Stimulated activated CD8-positive, alpha-beta memory T cell treated with anti-CD3 and anti-CD28 coated beads, Interleukin-7, amount 100 ng/mL, for 48 hours (primary cell): ENCODE data around the gene PRRX1.

Source experiments
- DNase-seq, 2 donors: peaks; one replicate each; pipeline ENCODE4 v3.0.0-alpha.2; 2020; ENCODE audit warnings: low read depth in 1 of 2; ENCODE audit errors: extremely low read depth in 1 of 2

Gene PRRX1

GRCh38 chr1:170663404-170664092 is 383 bp upstream of the PRRX1 start:
- DNase-seq: no peak

- DNase-seq: no peak
Observed at GRCh38 chr1:170664828-170665612, 1.1 kb downstream of the PRRX1 start.

- no peak for DNase-seq
Observed at GRCh38 chr1:170665629-170666028, 1.7 kb downstream of the PRRX1 start.

GRCh38 chr1:170666541-170667254 is 2.8 kb downstream of the PRRX1 start:
- DNase-seq: no peak

GRCh38 chr1:170668209-170669106 is 4.5 kb downstream of the PRRX1 start:
- DNase-seq: no peak

GRCh38 chr1:170669107-170669445 is 5.1 kb downstream of the PRRX1 start:
- no peak for DNase-seq

- DNase-seq: no peak
Observed at GRCh38 chr1:170669586-170670530, 5.9 kb downstream of the PRRX1 start.

GRCh38 chr1:170670802-170671628 is 7.1 kb downstream of the PRRX1 start:
- DNase-seq: no peak

- no peak for DNase-seq
Observed at GRCh38 chr1:170671629-170671963, 7.7 kb downstream of the PRRX1 start.

- no peak for DNase-seq
Observed at GRCh38 chr1:170672316-170672715, 8.4 kb downstream of the PRRX1 start.

- no peak for DNase-seq
Observed at GRCh38 chr1:170674239-170674638, 10.3 kb downstream of the PRRX1 start.

GRCh38 chr1:170674986-170675385 is 11.1 kb downstream of the PRRX1 start:
- DNase-seq: no peak

GRCh38 chr1:170675865-170676264 is 11.9 kb downstream of the PRRX1 start:
- DNase-seq: no peak

GRCh38 chr1:170676628-170677027 is 12.7 kb downstream of the PRRX1 start:
- DNase-seq: no peak

GRCh38 chr1:170678027-170678600 is 14.2 kb downstream of the PRRX1 start:
- no peak for DNase-seq

GRCh38 chr1:170680428-170680827 is 16.5 kb downstream of the PRRX1 start:
- no peak for DNase-seq

GRCh38 chr1:170682169-170682568 is 18.2 kb downstream of the PRRX1 start:
- DNase-seq: no peak

GRCh38 chr1:170682809-170683208 is 18.9 kb downstream of the PRRX1 start:
- DNase-seq: no peak

GRCh38 chr1:170685166-170685565 is 21.2 kb downstream of the PRRX1 start:
- no peak for DNase-seq
